HG03025 (cell line): ENCODE data around the gene SLC9A9.

Experiments
- ATAC-seq: cut with Tn5 transposase; IDR thresholded peaks from one replicate; pipeline ENCODE4 v1.9.1; 2021; ENCODE audit warnings: mild to moderate bottlenecking, moderate library complexity; ENCODE audit not compliant: unreplicated experiment, low FRiP score

SLC9A9 gene

GRCh38 chr3:143380449-143380848 is 467.8 kb downstream of the SLC9A9 start:
- no peak for ATAC-seq

- ATAC-seq, result no peak
Observed at GRCh38 chr3:143375698-143376097, 472.6 kb downstream of the SLC9A9 start.

- no peak for ATAC-seq
Observed at GRCh38 chr3:143367171-143367570, 481.1 kb downstream of the SLC9A9 start.

- no peak for ATAC-seq
Observed at GRCh38 chr3:143366672-143367071, 481.6 kb downstream of the SLC9A9 start.

- ATAC-seq, result no peak
Observed at GRCh38 chr3:143363949-143364348, 484.3 kb downstream of the SLC9A9 start.

GRCh38 chr3:143363276-143363675 is 485.0 kb downstream of the SLC9A9 start:
- ATAC-seq, result no peak

GRCh38 chr3:143362115-143362991 is 485.9 kb downstream of the SLC9A9 start:
- no peak for ATAC-seq

- no peak for ATAC-seq
Observed at GRCh38 chr3:143361589-143361988, 486.7 kb downstream of the SLC9A9 start.

GRCh38 chr3:143360244-143360643 is 488.0 kb downstream of the SLC9A9 start:
- ATAC-seq, result no peak

GRCh38 chr3:143358793-143359491 is 489.3 kb downstream of the SLC9A9 start:
- ATAC-seq, result no peak

- ATAC-seq, result no peak
Observed at GRCh38 chr3:143358155-143358792, 490.0 kb downstream of the SLC9A9 start.

- ATAC-seq, result no peak
Observed at GRCh38 chr3:143357700-143358099, 490.6 kb downstream of the SLC9A9 start.

- no peak for ATAC-seq
Observed at GRCh38 chr3:143356839-143357238, 491.4 kb downstream of the SLC9A9 start.

- no peak for ATAC-seq
Observed at GRCh38 chr3:143354342-143354741, 493.9 kb downstream of the SLC9A9 start.

- no peak for ATAC-seq
Observed at GRCh38 chr3:143352850-143353550, 495.3 kb downstream of the SLC9A9 start.

- ATAC-seq, result no peak
Observed at GRCh38 chr3:143351895-143352608, 496.2 kb downstream of the SLC9A9 start.

GRCh38 chr3:143351354-143351753 is 496.9 kb downstream of the SLC9A9 start:
- ATAC-seq, result no peak

GRCh38 chr3:143349455-143349854 is 498.8 kb downstream of the SLC9A9 start:
- no peak for ATAC-seq

- peak; percentile 80 for ATAC-seq
Observed at GRCh38 chr3:143348486-143349327, 499.6 kb downstream of the SLC9A9 start.
